Hematopoietic multipotent progenitor cell treated with erythropoietin and hydrocortisone succinate and interleukin-3 and kit ligand, for 4 days (in vitro differentiated cells): ENCODE measurements around the gene TMEM121B.

Source experiments
- DNase-seq: peaks from one replicate; pipeline ENCODE4 v3.0.0-alpha.2; 2015

TMEM121B gene

GRCh38 chr22:17137861-17138425 is 16.8 kb upstream of the TMEM121B start:
- DNase-seq: no peak

- DNase-seq: no peak
Measured at GRCh38 chr22:17137170-17137569, 16.0 kb upstream of the TMEM121B start.

GRCh38 chr22:17135153-17135760 is 14.1 kb upstream of the TMEM121B start:
- DNase-seq: no peak

DNA sequence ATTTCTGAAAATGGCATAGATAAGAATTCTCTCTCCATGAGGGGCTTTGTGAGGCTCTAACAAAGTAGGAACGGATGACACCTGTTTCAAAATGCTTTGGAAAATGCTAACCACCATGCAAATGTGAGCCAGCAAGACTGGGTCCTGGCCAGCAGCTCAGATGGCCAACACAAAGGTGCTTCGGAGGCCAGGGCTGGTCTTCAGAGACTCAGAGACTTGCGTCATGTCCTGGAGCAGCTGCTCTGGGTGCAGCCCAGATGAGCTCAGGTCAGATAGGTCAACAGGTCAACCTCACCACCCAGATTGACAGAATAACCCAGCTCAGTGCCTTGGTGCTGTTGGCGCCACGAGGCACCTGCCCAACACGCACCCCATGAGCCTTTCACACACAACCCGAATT is 12.0 kb upstream of the TMEM121B start:
- DNase-seq: no peak

- DNase-seq: no peak
Measured at GRCh38 chr22:17132112-17132511, 11.0 kb upstream of the TMEM121B start.

DNA sequence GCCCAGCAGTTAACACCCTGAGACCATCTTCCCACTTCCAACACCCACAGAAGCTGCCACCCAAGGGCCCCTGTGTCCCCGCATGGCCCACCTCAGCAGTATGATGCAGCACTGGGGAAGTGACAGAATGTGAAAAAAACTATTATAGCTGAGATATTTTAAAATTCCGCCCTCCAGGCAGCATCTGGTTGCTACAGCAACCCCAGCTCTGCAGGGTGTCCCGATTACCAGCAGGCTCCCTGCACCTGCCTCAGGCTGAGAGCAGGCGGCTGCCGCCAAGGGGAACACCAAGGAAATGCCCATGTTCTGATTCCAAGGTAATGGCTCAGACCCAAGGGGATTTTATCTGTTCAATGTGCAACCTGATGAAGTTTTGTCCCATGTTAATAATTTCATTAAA is 10.5 kb upstream of the TMEM121B start:
- no peak for DNase-seq

GRCh38 chr22:17130199-17130598 is 9.0 kb upstream of the TMEM121B start:
- DNase-seq: no peak

- peak; percentile 21 for DNase-seq
Measured at GRCh38 chr22:17120711-17121232, 388 bp downstream of the TMEM121B start.

GRCh38 chr22:17120281-17120680 is 879 bp downstream of the TMEM121B start:
- DNase-seq: peak; percentile 76

GRCh38 chr22:17119481-17120202 is 1.5 kb downstream of the TMEM121B start:
- DNase-seq: peak; percentile 62

- no peak for DNase-seq
Measured at GRCh38 chr22:17118342-17118741, 2.8 kb downstream of the TMEM121B start.

GRCh38 chr22:17117890-17118289 is 3.3 kb downstream of the TMEM121B start:
- DNase-seq: no peak

- DNase-seq: no peak
Measured at GRCh38 chr22:17117400-17117799, 3.8 kb downstream of the TMEM121B start.

- DNase-seq: no peak
Measured at GRCh38 chr22:17116572-17117330, 4.4 kb downstream of the TMEM121B start.

GRCh38 chr22:17115945-17116565 is 5.1 kb downstream of the TMEM121B start:
- peak; percentile 34 for DNase-seq

- no peak for DNase-seq
Measured at GRCh38 chr22:17115236-17115635, 5.9 kb downstream of the TMEM121B start.

- no peak for DNase-seq
Measured at GRCh38 chr22:17114898-17115235, 6.3 kb downstream of the TMEM121B start.

- peak; percentile 30 for DNase-seq
Measured at GRCh38 chr22:17114173-17114897, 6.8 kb downstream of the TMEM121B start.

GRCh38 chr22:17113600-17113999 is 7.6 kb downstream of the TMEM121B start:
- no peak for DNase-seq

DNA sequence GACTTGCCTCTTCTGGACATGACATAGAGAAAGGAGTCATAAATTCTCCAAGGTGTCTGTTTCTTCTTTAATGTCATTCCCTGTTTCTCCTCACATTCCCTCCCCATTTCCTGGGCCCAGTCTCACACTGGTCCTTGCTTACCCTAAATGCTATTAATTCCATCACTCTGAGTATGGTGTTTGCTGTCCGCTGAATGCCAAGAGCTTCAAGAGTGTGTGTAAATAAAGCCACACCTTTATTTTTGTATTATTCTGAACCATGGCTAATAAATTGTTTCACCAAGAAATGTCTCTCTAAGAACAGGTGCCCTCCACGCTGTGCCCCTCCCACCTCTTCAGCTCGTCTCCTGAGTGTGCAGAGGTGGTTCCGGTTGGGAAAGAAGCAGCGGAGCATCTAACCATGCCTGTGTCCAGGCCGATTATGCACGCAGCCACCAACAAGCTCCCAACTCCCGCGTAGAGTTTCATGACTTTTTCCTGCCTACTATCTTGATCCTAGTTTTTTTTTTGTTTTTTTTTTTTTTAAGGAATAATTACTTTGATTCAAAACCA is 8.6 kb downstream of the TMEM121B start:
- no peak for DNase-seq

- no peak for DNase-seq
Measured at GRCh38 chr22:17110791-17111550, 10.2 kb downstream of the TMEM121B start.
